SJSA1 (cell line): ENCODE measurements around the gene ADGRD1. TPM values are rescaled to one million over a fixed set of nuclear protein-coding genes. Genes with fewer than 3 reads are reported as not detected.

ENCODE experiments used
- DNase-seq, 2 experiments: peaks; one replicate each; pipeline ENCODE4 v3.0.0-alpha.2; 2015 to 2020; ENCODE audit warnings: low spot score in 2 of 2, low read depth in 1 of 2
- H3K27ac ChIP-seq: fragments of 250-450 bp; sonication (Bioruptor Pico); 2 replicates; pipeline ENCODE4 v1.5.1; 2020; ENCODE audit warnings: mild to moderate bottlenecking, moderate library complexity
- H3K27me3 ChIP-seq: fragments of 250-450 bp; sonication (Bioruptor Pico); replicated peaks from 2 replicates; pipeline ENCODE4 v1.5.1; 2020; ENCODE audit warnings: mild to moderate bottlenecking, moderate library complexity
- H3K36me3 ChIP-seq: fragments of 250-450 bp; sonication (Bioruptor Pico); 2 replicates; pipeline ENCODE4 v1.5.1; 2020; ENCODE audit warnings: mild to moderate bottlenecking
- H3K4me1 ChIP-seq: fragments of 250-450 bp; sonication (Bioruptor Pico); replicated peaks from 2 replicates; pipeline ENCODE4 v1.6.1; 2021; ENCODE audit warnings: mild to moderate bottlenecking
- H3K4me3 ChIP-seq: fragments of 250-450 bp; sonication (Bioruptor Pico); 2 replicates; pipeline ENCODE4 v1.5.1; 2020; ENCODE audit warnings: mild to moderate bottlenecking
- H3K9me3 ChIP-seq: fragments of 250-450 bp; sonication (Bioruptor Pico); replicated peaks from 2 replicates; pipeline ENCODE4 v1.5.1; 2020; ENCODE audit warnings: mild to moderate bottlenecking
- total RNA-seq: library from RNA; depleted of rRNA; stranded (reverse); fragments of >200 nt; shearing (Covaris generic); gene quantifications from 2 replicates; pipeline ENCODE4 v1.2.3, GENCODE V29; 2014

Gene ADGRD1
- total RNA-seq, 1 experiment from 2014 or later: 1.0 TPM

DNA sequence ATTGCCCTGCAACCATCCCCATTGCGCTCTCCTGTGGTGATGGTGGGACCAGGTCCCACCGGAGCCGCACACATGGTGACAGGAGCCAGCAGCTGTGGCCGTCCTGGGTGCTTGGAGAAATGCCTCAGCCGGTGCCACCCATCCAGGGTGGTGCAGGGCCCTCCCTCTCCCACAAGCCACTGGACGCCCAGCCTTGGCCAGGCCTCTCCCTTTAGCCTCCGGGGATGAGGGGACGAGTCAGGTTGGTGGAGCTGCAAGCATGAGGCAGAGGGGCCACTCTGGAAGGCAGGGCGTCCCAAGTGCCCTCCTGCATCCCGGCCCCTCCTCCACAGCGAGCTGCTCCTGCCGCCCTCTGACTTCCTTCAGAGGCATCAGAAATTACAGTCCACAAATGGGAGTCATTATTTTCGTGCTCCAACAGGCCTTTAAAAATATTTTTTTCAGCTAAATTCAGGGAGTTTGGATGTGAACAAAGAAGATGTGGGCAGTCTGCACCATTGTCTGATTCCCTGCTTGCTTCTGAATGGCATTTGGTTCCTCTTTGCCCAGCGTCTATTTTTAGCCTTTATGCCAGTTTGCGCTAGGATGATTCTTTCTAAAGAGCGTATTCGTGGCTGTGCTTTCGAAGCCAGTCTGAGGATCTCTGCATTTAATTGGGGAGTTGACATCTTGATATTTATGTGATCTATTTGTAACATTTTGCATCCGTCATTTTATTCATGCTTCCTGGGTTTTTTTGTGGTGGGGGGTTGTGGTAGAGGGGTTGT, 189.4 kb downstream of the ADGRD1 start:
- Histone ChIP-seq H3K36me3 (no peaks in the 10 kb centered on the region), H3K27ac (no peak overlapping the region), H3K27me3 (no peaks in the 10 kb centered on the region; the same call in 1 of the 2 replicates), H3K4me1 (no peaks in the 10 kb centered on the region), H3K4me3 (no peak overlapping the region), H3K9me3 (no peaks in the 10 kb centered on the region)
- peak in 1 of 2 experiments; percentile 28 for DNase-seq

DNA sequence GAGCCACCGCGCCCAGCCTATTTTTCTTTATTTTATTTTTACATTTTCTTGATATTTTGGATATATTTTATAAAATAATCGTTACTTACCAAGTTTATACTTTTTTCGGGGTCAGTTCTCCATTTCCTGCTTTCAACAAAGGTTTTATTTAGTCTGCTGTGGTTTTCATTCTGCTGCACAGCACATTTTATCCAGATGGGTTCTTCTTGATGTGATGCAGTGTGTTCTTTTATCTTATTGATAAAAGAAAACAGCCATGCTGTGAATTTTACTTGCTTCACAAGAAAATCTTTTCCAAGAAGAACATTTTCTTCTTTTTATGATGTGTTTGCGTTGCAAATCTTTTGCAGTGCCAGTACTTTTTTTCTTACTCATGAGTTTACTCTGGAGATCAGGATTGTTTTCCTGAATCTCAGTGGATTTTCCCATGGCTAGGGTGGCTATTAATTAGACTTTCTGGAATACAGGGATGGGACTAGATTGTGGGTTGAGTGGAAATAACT, 192.5 kb downstream of the ADGRD1 start:
- Histone ChIP-seq H3K27me3 (no peaks in the 10 kb centered on the region; the same call in 1 of the 2 replicates), H3K4me3 (no peak overlapping the region), H3K36me3 (no peaks in the 10 kb centered on the region), H3K9me3 (no peaks in the 10 kb centered on the region), H3K4me1 (no peaks in the 10 kb centered on the region), H3K27ac (no peak overlapping the region)
- DNase-seq: no peak

DNA sequence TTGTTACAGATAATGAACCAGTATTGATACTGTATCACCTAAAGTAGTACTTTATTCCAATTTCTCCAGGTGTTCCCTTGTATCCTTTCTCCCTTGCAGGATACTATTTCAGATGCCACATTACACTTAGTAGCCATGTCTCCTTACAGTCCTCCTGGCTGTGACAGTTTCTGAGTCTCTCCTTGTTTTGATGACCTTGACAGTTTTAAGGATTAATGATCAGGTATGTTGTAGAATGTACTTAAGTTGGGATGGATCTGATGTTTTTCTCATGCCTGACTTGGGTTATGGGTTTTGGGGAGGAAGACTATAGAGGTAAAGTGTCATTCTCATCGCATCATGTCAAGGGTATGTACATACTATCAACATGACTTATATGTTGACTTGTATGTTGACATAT, 193.6 kb downstream of the ADGRD1 start:
- Histone ChIP-seq H3K27ac (no peak overlapping the region), H3K4me1 (no peaks in the 10 kb centered on the region), H3K27me3 (no peaks in the 10 kb centered on the region; the same call in 1 of the 2 replicates), H3K9me3 (no peaks in the 10 kb centered on the region), H3K36me3 (no peaks in the 10 kb centered on the region), H3K4me3 (no peak overlapping the region)
- no peak for DNase-seq

DNA sequence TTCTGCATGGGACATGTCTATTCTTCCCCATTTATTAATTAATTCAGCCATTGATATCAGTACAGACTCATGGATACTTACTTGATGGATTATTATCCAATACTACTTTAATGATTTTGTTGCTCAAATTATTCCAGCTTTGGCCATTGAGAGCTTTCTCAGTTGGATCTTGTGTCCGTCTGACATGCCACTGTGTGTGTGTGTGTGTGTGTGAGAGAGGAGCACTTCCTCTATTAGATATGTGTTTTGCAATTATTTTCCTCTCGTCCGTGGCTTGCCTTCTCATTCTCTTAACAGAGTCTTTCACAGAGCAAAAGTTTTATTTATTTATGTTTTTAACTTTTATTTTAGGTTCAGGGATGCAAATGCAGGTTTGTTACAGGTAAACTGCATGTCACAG, 194.2 kb downstream of the ADGRD1 start:
- Histone ChIP-seq H3K4me1 (no peaks in the 10 kb centered on the region), H3K27me3 (no peaks in the 10 kb centered on the region; the same call in 1 of the 2 replicates), H3K9me3 (no peaks in the 10 kb centered on the region), H3K27ac (no peak overlapping the region), H3K4me3 (no peak overlapping the region), H3K36me3 (no peaks in the 10 kb centered on the region)
- no peak for DNase-seq

DNA sequence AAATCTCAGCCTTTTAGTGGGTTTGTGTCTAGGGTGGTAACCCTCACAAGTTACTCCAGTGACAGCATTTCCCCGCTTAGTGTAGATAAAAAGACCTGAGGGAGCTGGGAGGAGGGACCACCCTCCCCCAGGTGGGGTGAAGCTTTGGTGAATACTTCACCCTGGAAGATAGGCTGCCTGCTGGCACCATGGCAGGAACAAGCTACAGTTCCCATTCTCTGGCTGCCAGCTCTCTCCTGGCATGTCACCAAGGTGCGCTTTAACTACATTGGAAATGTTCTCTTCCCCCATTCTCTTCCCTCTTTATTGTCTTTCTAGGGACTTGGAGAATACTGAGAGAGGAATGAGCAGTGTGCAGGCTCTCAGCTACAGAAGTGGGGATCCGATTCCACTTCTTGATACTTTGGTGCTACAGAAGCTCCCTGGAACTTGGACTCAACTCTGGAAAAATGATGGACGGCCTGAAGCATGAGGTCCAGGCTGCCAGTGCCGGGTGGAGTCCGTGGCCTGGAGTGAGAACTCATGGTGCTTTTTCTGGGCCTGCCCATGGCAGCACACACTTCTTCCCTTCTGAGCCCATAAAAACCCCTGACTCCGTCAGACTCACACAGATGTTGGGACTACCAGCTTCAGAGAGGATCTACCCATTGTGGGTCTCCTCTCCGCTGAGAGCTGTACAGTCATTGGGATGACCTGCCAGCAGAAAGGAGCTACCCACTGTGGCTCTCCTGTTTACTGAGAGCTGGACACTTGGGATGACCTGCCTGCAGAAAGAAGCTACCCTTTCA, 198.0 kb downstream of the ADGRD1 start:
- Histone ChIP-seq H3K36me3 (no peaks in the 10 kb centered on the region), H3K27ac (no peak overlapping the region), H3K4me1 (no peaks in the 10 kb centered on the region), H3K4me3 (no peak overlapping the region), H3K9me3 (no peaks in the 10 kb centered on the region), H3K27me3 (no peaks in the 10 kb centered on the region; the same call in 1 of the 2 replicates)
- DNase-seq: no peak

DNA sequence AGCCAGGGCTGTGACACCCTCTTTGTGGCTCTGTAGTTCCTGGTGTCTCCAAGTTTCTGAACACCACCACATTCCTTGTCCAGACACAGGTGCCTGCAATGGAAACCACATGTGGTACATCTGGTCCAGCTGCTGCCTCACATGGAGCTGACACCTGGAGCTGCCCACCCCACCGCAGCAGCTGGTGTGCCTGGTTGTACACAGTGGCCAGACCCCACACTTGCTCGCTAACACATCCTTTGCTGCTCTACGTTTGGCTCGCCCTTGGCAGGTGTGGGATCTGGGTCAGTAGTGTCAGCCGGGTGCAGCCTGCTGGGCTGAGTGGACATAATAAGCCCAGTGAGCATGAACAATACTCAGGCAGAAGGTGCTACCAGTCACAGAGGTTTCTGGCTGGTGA, 198.9 kb downstream of the ADGRD1 start:
- H3K27ac ChIP-seq: no peak overlapping the region
- no peaks in the 10 kb centered on the region for H3K36me3 ChIP-seq
- no peaks in the 10 kb centered on the region for H3K4me1 ChIP-seq
- H3K9me3 ChIP-seq: no peaks in the 10 kb centered on the region
- peak in 1 of 2 experiments; percentile 31 for DNase-seq
- H3K27me3 ChIP-seq: no peaks in the 10 kb centered on the region
- H3K4me3 ChIP-seq: no peak overlapping the region

DNA sequence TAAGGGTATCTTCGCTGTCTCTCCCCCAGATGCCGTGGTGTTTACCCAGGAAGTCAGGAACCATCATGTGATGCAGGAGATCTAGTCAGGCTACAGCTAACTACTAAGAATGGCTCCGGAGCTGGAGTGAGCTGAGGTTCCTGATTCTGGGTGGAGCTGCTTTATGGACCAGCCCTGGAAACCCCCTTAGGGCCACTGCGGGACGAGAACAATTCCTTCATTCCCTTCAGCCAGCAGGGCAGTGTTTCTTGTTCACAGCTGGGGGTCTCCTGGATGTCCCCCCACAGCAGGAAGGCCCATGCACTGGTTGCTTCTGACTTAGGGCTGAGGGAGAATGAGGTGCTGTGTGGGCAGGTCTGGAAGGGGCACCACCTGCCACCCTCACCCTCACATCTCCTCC, 199.3 kb downstream of the ADGRD1 start:
- H3K36me3 ChIP-seq: no peaks in the 10 kb centered on the region
- no peak overlapping the region for H3K4me3 ChIP-seq
- no peaks in the 10 kb centered on the region for H3K4me1 ChIP-seq
- H3K27ac ChIP-seq: no peak overlapping the region
- H3K27me3 ChIP-seq: no peaks in the 10 kb centered on the region
- H3K9me3 ChIP-seq: no peaks in the 10 kb centered on the region
- DNase-seq: no peak

DNA sequence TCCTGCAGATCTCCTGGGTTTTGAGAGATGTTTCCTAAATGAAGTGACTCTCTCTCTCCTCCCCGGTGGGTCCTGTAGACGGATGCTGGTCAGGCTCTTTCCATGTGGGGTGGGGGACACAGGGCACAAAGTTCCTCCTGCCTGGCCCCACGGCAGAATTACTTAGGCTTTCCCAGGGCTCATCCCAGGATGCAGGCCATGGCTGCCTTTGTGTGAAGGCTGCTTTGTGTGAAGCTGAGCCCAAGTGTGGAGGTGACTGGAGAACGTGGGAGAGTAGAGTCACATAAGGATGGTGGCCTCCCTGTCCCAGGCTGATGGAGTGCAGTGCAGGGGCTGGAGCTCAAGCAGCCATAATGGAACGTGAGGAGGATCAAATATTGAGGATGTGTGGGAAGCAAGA, 200.2 kb downstream of the ADGRD1 start:
- Histone ChIP-seq H3K4me1 (no peaks in the 10 kb centered on the region), H3K27me3 (no peaks in the 10 kb centered on the region)
- no peak for DNase-seq

DNA sequence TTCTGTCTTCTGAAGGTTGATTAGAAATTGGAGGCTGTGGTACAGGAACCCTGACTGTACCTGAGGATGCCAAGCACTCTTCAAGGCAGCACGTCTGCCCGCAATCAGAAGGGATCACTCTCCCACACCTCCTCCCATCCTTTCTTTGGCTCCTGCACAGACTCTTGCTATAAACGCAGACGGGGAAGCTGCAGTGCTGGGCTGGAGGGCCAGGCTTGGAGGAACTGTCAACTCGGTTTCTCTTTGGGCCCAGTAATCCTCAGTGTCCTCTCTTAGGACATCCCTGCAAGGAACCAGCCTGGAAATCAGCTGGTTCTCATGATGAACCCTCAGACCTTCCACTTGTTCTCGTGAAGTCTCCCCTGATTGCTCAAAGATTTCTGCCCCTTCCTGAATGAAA, 201.4 kb downstream of the ADGRD1 start:
- no peak for DNase-seq
- no peaks in the 10 kb centered on the region for H3K36me3 ChIP-seq
- H3K4me3 ChIP-seq: no peak overlapping the region
- no peak overlapping the region for H3K27ac ChIP-seq
- H3K9me3 ChIP-seq: no peaks in the 10 kb centered on the region
- H3K27me3 ChIP-seq: no peaks in the 10 kb centered on the region
- H3K4me1 ChIP-seq: no peaks in the 10 kb centered on the region

More for the DNA sequence above, 200.2 kb downstream of the ADGRD1 start:
- no peaks in the 10 kb centered on the region for H3K9me3 ChIP-seq
- H3K4me3 ChIP-seq: no peak overlapping the region
- H3K36me3 ChIP-seq: no peaks in the 10 kb centered on the region
- H3K27ac ChIP-seq: no peak overlapping the region

DNA sequence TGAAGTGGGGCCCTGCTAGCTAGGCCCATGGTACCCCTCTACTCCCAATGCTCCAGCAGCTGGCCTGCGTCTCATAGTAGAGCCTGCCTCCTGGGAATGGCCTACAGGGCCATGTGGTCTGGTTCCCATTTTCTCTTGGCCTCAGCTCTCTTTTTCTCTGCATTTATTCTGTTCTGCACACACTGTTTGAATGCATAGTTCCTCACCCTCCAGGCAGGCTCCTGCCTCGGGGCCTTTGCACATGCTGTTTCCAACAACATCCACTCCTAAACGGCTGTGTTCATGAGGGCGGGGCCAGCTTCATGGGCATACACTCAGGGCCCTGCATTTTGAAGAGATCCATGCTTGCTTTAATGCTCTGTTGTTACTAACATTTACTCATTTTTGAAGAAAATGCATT, 204.0 kb downstream of the ADGRD1 start:
- DNase-seq: no peak
- no peak overlapping the region for H3K4me3 ChIP-seq
- H3K27ac ChIP-seq: no peak overlapping the region
- no peaks in the 10 kb centered on the region for H3K4me1 ChIP-seq
- no peaks in the 10 kb centered on the region for H3K36me3 ChIP-seq
- no peaks in the 10 kb centered on the region for H3K27me3 ChIP-seq
- no peaks in the 10 kb centered on the region for H3K9me3 ChIP-seq

DNA sequence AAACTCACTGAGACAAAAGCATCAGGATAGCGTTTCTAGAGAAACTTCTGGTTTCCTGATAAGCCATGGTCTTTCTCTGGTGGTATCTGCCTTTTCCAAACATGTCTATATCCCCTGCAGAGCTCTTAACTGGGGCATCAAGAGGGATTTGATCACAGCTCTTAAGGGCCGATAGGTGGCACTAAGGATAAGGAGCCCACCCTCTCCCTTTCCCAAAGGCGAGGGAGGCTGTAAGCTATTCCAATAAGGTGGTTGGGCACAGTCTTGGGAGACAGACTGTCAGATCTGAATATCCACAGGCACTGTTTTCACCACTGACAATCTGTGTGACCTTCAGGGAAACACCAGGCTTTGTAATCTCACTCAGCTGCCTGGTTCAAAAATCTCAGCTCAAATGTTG, 206.0 kb downstream of the ADGRD1 start:
- Histone ChIP-seq H3K27ac (no peak overlapping the region), H3K9me3 (no peaks in the 10 kb centered on the region), H3K27me3 (no peaks in the 10 kb centered on the region), H3K4me1 (no peaks in the 10 kb centered on the region), H3K36me3 (no peaks in the 10 kb centered on the region), H3K4me3 (no peak overlapping the region)
- DNase-seq: no peak

DNA sequence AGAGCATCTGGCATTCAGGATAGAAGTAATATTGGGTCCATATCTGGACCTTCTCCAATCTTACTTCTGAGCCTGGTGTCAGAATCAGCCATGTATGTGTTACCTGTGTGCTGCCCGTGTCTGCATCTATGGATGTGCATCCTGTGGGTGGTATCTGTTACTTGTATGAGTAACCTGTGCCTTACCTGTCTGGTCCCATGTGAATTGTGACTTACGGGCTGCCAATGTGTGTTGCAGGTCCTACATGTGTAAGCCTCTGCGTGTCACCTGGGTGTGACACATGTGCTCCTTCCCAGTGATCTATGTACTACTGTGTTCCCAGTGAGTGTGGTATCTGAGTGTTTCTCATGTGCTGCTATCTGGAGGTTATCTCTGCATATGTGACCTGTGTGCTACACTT, 208.4 kb downstream of the ADGRD1 start:
- H3K4me1 ChIP-seq: no peaks in the 10 kb centered on the region
- no peaks in the 10 kb centered on the region for H3K36me3 ChIP-seq
- DNase-seq: no peak
- H3K4me3 ChIP-seq: no peak overlapping the region
- H3K27ac ChIP-seq: no peak overlapping the region
- H3K27me3 ChIP-seq: no peaks in the 10 kb centered on the region
- no peaks in the 10 kb centered on the region for H3K9me3 ChIP-seq

DNA sequence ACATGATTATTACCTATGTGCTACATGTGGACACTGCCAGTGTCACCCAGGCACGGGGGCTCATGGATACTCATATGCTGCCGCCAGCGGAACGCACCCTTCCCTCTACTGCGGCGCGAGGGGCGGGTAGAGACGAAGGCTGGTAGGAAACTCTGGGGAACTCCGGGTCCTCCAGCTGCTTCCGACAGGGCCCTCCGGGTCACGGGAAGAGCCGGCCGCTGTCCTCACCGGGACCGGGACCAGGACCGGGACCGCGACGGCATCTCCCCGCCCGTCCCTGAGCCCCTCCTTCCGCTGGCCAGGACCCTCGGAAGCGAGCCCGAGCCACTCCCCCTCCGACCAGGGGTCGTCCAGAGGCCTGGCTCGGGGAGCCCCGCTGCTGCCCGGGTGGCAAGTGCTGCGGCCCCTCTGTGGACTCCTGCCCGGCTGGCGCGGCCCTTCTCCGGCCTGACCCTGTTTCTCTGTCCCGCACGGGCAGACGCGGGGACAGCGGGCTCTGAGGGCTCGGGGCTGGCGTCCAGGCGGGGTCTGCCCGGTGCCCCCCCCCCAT, 209.6 kb downstream of the ADGRD1 start:
- no peaks in the 10 kb centered on the region for H3K4me1 ChIP-seq
- no peak for DNase-seq
- no peaks in the 10 kb centered on the region for H3K9me3 ChIP-seq
- no peaks in the 10 kb centered on the region for H3K27me3 ChIP-seq
- no peaks in the 10 kb centered on the region for H3K36me3 ChIP-seq
- H3K27ac ChIP-seq: no peak overlapping the region
- no peak overlapping the region for H3K4me3 ChIP-seq
